ENCODE measurements around the gene GSTT2.
"Not testable (repeated sequence)": the region's sequence is repeated elsewhere in the genome, so short reads cannot be mapped to it uniquely, and the experiment has no call there.

The GSTT2 gene

DNA sequence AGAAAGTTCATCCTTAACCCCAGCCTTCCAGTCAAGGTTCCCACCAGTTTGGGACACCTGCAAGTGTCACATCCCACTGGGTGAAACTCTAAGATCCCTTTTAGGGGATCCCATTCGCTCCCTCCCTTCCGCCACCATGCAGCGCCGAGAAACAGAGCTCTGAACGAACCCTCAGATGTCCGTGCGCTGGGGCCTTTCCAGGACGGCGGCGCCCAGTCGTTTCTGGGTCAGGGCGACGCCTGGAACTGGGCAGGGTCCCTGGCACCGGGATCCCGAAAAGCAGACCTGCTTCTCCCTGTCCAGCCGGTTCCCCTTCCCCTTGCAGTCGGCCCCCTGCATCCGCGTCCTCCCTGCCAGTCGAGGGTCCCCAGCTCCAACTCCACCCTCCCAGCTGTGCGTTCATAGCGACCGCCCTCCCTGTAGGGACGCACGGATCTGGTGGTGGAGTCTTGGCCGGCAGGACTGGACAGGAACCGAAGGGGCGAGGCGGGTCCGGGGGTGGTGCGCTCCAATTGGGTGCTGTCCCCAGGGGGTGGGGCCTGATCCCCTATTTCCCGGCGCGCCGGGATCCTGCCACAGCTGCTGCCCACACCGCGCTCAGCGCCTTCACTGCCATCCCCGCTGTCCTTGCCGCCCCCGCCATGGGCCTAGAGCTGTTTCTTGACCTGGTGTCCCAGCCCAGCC lies at the start of gene GSTT2:
TSS of gene GSTT2 (plus strand) at position 578 of the 684 bp plus-strand sequence.
- in situ Hi-C loops (cut with MboI; ENCODE audit: low sequenced_read_pairs): not testable (repeated sequence)

DNA sequence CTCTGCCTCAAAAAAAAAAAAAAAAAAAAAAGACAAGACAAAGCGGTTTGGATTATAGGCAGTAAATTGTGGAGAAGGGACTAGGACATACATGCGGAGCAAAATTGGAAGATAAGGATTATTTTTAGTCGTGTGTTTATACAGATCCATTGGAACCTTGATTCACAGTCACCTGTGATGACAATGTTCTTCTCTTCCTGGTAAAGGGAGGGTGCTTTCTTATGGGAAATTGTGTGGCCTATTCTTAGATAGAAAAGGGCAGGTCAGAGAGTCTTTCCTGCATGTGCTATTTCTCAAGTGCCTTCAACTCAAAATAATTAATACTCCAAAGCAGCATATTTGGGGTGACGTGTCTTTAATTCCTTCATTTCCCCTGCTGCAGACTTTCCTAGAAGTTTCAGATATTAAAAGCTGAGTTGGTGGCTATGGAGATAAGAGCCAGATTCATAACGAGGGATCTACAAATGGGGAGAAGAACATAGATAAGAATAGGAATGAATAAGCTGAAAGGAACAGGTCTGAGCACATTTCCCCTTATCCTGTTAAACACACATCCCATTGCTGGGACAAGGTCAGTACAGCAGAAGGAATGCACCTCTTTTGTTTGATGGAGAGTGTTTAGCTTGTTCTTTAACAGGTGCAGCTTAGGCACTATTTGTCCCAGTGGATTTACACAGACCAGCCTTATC lies 41.5 kb upstream of the GSTT2 start:
- in situ Hi-C loops (cut with MboI; ENCODE audit: low sequenced_read_pairs): no loop called here

DNA sequence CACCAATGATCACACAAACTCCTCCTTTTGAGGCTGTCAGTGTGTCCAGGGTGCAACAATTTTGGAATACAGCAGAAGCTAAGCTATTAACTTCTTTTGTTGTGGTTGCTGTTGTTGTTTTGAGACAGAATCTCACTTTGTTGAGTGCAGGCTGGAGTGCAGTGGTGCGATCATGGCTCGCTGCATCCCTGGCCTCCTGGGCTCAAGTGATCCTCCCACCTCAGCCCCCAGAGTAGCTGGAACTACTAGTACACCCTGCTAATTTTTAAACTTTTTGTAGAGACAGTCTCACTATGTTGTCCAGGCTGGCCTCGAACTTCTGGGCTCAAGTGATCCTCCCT lies 40.9 kb upstream of the GSTT2 start:
- in situ Hi-C loops (cut with MboI; ENCODE audit: low sequenced_read_pairs): no loop called here

DNA sequence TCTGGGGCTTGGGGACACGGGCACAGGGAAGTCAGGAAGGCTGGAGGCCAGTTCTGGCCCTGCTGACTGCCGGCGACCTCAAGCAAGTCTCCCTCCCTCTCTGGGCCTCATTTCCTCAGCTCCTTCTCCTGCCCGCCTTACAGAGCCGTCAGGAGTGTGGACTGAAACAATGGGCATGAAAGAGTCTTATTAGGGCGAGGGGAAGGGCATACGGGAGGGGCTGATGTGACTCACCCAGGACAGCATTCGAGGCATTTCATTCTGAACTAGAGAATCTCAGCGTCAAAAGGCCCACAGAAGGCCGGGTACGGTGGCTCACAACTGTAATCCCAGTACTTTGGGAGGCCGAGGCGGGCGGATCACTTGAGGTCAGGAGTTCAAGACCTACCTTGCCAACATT lies 39.8 kb upstream of the GSTT2 start:
- in situ Hi-C loops (cut with MboI; ENCODE audit: low sequenced_read_pairs): not testable (repeated sequence)

DNA sequence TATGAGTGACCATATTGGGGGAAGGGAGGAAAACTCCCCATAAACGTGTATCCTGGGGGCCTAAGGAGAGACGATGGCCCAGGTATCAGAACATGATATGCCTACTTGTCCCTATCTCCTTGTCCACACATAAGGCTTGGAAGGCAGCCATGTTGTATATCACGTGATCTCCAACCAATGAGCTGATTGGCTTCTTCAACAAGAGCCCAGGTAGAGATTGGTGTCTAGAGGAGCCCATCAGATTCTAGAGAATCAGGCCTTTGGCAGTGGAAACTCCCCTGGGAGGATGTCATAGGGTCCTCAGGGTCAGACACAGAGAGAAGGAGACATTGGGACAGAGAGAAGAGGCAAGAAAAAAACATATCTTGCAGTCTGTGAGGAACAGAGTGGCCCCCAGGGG lies 32.5 kb upstream of the GSTT2 start:
- in situ Hi-C loops (cut with MboI; ENCODE audit: low sequenced_read_pairs): not testable (repeated sequence)

DNA sequence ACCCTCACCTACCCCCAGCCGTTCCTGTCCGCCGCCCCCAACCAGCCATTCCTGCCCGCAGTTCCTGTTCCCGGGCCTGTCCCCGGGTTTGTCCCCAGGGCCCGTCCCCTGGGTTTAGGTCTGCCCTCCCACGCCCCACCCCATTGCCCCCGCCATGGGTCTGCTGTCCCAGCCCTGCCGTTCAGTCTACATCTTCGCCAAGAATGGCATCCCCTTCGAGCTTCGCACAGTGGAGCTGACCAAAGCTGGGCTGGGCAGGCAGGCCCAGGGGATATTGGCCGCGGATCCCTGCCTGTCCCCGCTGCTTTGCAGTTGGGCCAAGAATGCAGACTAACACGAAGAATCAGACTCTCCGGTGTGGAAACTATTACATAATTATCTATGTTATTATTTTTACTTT lies 30.2 kb upstream of the GSTT2 start:
- in situ Hi-C loops (cut with MboI; ENCODE audit: low sequenced_read_pairs): not testable (repeated sequence)

DNA sequence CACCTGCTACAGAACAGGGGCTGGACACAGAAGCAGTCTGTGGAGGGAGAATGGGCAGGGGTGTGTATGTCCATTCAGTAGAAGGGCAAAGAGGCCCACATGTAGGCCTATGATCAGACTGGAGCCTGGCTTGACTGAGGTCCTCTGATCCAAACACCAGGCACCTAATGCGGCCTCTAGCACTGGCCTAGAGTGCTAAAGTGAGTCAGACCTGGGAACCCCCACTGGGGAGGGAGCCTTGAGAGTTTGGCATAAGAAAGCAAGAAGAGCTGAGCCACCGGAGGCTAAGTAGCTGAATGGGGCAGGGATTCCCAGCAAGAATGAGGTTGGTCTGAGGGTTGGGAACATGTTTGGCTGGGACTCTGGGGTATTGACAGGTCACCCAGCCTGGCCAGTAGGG lies 28.6 kb upstream of the GSTT2 start:
- in situ Hi-C loops (cut with MboI; ENCODE audit: low sequenced_read_pairs): not testable (repeated sequence)

DNA sequence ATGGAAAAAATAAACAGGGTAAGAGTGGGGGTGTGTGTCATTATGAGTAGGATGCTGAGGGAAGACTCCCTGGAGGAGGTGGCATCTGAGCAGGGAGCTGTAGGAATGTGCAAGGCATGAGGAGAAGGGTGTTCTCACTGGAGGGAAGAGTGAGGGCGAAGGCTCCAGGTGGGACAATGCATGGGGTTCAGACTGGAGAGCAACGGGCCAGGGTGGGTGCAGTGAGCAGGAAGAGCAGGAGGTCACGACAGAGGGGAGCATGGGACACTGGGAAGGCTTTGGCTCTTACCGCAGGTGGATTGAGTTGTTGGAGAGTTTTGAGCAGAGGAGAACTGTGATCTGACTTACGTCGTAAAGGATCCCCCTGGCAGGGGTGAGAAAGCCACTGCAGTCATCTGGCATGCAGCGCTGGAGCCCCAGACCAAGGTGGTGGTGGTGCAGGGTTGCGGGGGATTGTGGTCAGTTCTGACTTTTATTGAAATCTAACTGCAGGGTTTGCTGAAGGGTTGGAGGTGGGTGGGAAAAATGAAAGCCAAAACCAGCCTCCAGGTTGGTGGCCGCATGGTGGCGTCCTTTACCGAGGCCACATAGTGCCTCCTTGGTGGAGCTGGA lies 27.0 kb upstream of the GSTT2 start:
- in situ Hi-C loops (cut with MboI; ENCODE audit: low sequenced_read_pairs): not testable (repeated sequence)

DNA sequence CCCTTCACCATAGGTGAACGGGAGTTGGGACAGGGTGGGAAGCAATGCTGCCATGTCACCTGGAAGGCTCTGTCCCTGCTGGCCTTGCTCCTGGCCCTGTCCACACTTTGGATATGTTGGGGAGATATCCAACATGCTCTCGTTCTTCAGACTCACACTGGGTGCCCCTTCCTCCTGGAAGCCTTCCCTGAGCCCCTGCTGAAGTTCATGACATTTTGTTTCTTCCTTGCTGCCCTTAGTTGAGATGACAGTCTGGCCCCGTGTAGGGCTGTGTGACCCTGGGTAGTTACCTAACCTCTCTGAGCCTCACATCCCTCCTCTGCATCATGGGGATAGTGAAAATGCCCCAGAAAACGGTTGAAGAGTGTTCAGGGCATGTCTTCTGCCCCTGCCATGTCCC lies 26.4 kb upstream of the GSTT2 start:
- in situ Hi-C loops (cut with MboI; ENCODE audit: low sequenced_read_pairs): not testable (repeated sequence)

DNA sequence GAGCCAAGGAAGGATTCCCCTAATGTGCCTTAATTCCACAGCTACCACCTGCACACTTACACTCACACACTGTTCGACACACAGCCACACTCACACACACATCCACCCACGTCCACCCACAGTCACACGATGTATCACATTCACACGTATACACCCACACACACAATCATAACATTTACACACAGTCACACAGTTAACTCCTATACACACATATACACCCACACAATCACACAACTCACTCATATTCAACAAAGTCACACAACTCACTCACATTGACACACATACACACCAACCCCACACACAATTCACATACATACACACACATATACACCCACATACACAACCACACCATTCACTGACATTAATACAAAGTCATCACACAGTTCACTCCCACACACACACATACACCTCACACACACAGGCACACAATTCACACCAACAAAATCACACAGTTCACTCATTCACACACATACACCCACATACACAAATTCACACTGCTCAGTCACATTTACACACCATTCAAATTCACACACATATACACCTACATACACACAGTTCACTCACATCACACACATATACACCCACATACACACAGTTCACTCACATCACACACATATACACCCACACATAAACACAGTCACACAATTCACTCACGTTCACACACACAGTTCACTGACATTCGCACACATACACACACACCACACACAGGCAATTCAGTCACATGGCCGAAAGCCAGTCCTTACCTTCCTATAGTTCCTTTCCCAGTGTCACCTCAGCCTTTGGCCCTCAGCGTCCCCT lies 25.5 kb upstream of the GSTT2 start:
- in situ Hi-C loops (cut with MboI; ENCODE audit: low sequenced_read_pairs): not testable (repeated sequence)

DNA sequence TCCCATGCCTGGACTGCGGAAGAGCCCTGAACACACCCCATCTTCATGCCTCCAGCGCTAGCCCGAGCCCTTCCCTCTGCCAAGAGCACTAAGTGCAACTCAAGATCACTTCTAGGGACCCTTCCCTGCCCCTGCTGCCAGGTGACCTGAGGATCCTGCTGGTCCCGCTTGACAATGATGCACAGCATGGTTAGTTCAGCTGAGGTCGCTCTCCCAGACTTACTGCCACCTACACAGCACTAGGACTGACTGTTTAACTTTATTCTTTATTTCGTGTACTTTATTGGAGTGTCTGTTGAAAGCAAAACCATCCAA lies 25.0 kb upstream of the GSTT2 start:
- in situ Hi-C loops (cut with MboI; ENCODE audit: low sequenced_read_pairs): not testable (repeated sequence)

DNA sequence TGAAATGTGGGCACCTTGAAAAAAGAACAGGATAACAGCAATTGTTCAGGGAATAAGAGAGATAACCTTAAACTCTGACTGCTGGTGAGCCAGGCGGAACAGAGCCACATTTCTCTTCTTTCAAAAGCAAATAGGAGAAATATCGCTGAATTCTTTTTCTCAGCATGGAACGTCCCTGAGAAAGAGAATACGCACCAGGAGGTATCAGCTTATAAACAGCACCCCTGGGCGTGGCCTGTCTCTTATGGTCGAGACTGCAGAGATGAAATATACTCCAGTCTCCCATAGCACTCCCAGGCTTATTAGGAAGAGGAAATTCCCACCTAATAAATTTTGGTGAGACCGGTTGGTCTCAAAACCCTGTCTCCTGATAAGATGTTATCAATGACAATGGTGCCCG lies 24.0 kb upstream of the GSTT2 start:
- in situ Hi-C loops (cut with MboI; ENCODE audit: low sequenced_read_pairs): not testable (repeated sequence)

DNA sequence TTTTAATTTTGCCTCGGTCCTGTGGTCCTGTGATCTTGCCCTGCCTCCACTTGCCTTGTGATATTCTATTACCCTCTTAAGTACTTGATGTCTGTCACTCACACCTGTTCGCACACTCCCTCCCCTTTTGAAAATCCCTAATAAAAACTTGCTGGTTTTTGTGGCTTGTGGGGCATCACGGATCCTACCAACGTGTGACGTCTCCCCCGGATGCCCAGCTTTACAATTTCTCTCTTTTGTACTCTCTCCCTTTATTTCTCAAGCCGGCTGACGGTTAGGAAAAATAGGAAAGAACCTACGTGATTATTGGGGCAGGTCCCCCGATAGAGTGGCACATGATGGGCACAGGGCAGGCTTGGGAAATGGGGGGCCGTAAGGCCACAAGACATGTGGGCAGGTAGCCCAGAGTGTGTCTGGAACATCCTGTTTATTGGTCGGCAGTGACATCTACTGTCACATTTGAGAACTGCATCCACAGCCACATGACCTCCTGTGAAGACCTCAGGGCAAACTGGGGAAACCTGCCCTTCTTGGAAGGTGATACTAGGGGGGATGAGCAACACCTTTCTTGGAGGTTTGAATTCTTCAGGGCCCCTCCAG lies 23.5 kb upstream of the GSTT2 start:
- in situ Hi-C loops (cut with MboI; ENCODE audit: low sequenced_read_pairs): not testable (repeated sequence)

DNA sequence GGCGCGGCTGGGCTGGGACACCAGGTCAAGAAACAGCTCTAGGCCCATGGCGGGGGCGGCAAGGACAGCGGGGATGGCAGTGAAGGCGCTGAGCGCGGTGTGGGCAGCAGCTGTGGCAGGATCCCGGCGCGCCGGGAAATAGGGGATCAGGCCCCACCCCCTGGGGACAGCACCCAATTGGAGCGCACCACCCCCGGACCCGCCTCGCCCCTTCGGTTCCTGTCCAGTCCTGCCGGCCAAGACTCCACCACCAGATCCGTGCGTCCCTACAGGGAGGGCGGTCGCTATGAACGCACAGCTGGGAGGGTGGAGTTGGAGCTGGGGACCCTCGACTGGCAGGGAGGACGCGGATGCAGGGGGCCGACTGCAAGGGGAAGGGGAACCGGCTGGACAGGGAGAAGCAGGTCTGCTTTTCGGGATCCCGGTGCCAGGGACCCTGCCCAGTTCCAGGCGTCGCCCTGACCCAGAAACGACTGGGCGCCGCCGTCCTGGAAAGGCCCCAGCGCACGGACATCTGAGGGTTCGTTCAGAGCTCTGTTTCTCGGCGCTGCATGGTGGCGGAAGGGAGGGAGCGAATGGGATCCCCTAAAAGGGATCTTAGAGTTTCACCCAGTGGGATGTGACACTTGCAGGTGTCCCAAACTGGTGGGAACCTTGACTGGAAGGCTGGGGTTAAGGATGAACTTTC lies 18.7 kb upstream of the GSTT2 start, which contains the start of gene GSTT2B:
TSS of gene GSTT2B (minus strand) at position 112 of the 688 bp plus-strand sequence. CDS start at position 48, 64 bp downstream.
- in situ Hi-C loops (cut with MboI; ENCODE audit: low sequenced_read_pairs): not testable (repeated sequence)

DNA sequence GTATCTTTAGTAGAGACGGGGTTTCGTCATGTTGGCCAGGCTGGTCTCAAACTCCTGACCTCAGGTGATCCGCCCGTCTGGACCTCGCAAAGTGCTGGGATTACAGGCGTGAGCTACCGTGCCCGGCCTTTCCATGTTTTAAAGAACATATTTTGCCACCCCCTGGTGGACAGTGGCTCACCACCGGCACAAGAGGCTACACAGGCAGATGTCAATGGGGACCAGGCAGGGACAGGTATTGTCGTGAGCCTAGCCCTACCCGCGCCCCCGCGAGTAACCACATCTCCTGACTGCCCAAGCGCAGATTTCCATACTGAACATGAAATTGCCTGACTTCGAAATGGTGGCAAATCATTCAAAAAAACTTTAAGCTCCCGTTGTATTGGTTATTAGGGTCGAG lies 13.8 kb upstream of the GSTT2 start:
- in situ Hi-C loops (cut with MboI; ENCODE audit: low sequenced_read_pairs): not testable (repeated sequence)

DNA sequence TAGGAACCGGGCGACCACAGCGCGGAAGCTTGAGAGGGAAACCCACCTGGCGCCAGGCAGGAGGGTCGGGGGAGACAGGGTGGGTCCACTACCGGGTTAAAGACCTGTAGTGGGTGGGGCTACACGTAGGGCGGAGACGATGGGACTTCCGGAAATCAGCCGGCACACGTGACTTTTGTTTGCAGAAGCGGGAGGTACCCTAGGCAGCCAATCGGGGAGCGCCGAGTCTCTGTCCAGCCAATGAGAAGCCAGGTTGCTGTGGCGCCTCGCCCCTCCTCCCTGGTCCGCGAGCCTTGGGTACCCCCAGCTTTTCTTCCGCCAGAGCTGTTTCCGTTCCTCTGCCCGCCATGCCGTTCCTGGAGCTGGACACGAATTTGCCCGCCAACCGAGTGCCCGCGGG lies 13.4 kb upstream of the GSTT2 start, which contains the start of gene DDTL:
TSS of gene DDTL (plus strand) at position 321 of the 400 bp plus-strand sequence. CDS start at position 348, 27 bp downstream.
- in situ Hi-C loops (cut with MboI; ENCODE audit: low sequenced_read_pairs): not testable (repeated sequence)

DNA sequence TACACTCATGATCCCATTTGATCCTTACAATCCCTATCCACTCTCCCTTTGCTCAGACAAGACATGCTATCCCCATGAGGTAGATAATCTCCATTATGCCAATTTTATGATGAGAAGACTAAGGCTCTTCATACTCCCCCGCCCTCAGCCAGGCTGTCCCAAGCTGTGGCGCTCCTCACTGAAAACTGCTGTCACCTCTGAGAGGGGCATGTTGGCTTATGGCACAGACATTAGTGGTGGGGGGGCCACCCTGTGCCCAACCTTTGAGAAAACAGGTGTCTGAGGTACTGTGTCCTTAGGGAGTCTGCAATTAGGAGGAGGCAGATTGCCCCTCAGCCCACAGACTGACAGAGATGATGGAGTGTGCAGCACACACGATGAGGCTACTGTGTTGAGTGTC lies 10.9 kb upstream of the GSTT2 start:
- in situ Hi-C loops (cut with MboI; ENCODE audit: low sequenced_read_pairs): no loop called here

DNA sequence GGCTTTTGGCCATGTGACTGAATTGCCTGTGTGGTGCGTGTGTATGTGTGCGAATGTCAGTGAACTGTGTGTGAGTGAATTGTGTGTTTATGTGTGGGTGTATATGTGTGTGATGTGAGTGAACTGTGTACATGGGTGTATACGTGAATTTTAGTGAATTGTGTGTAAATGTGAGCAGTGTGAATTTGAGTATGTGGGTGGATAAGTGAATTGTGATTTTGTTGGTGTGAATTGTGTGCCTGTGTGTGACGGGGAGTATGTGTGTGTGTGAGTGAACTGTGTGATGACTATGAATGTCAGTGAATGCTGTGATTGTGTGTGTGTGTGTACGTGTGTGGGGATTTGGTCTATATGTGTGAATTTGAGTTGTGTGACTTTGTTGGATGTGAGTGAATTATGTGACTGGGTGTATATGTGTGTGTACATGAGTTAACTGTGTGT lies 9.7 kb upstream of the GSTT2 start:
- in situ Hi-C loops (cut with MboI; ENCODE audit: low sequenced_read_pairs): no loop called here

DNA sequence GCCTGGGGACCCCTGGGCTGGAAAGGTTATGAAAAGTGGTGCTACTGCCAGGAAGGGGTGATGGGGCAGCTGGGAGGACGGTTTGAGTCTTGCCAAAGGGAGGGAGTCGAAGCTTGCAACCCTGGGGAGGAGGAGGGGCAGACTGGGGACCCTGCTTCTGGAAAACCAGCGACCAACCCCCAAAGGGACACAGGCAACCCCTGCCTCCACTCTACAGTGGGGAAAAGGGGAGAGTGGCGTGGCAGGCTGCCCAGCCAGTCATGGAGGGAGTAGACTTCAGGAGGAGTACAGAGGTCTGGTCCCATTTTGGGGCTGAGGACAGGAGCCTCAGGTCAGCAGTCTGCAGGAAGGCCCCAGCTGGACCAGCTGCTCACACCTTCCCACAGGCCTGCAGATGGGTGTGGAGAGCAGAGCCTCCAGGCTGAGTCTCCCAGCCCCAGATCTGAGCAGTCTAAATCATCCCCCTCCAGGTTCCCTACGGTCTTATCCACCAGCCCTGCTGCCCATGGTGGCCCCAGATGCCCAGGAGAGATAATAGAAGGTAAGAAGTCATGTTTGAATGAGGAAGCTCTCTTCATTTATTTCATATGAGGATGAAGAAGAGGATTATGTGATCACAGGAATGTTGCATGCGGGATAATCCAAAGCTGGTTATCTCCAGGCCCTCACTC lies 9.0 kb upstream of the GSTT2 start:
- in situ Hi-C loops (cut with MboI; ENCODE audit: low sequenced_read_pairs): no loop called here

DNA sequence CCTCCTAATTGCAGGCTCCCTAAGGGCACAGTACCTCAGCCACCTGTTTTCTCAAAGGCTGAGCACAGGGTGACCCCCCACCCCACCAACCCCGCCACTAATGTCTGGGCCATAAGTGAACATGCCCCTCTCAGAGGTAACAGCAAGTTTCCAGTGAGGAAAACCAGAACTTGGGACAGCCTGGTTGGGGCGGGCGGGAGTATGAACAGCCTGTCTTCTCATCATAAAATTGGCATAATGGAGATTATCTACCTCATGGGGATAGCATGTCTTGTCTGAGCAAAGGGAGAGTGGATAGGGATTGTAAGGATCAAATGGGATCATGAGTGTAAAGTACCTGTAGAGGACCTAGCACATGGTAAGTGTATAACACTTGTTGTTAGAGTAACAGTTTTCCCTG lies 8.0 kb upstream of the GSTT2 start:
- in situ Hi-C loops (cut with MboI; ENCODE audit: low sequenced_read_pairs): not testable (repeated sequence)

All from hTERT RPE-1 (cell line).